ENCODE results near the gene TBPL1. TPM values are rescaled to one million over a fixed set of nuclear protein-coding genes. Genes with fewer than 3 reads are reported as not detected.

Gene TBPL1
- total RNA-seq, 2 experiments from 2014 or later, result 50.9 to 52.2 TPM

DNA sequence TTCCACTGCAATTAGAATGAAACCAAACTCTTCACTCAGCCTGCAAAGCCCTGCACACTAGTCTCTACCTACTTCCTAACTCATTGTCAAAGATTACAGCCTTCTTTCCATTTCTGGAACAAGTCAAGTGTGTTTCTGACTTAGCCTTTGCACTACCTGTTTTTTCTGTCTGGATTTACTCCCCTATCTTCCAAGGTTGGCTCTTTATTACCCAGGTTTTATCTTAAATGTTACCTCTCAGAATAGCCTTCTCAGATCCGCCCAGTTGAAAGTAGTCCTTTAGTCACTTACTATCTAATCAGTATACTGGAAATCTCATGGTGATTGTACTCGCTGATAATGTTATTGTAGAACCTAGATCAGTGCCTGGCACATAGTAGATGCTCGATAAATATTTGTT lies 42.7 kb downstream of the TBPL1 start:
- POLR2A ChIA-PET, result no interaction called here
- CTCF ChIA-PET, result no interaction called here

DNA sequence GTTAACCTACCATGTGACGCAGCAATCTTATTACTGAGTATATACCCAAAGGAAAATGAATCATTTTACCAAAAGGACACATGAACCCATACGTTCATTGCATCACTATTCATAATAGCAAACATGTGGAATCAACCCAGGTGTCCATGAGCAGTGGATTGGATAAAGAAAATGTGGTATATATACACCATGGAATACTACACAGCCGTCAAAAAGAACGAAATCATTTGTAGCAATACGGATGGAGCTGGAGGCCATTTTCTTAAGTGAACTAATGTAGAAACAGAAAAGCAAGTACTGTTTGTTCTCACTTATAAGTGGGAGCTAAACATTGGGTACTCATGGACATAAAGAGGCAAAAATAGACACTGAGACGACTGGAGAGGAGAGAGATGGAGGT lies 44.2 kb downstream of the TBPL1 start:
- POLR2A ChIA-PET, result no interaction called here
- CTCF ChIA-PET, result no interaction called here

DNA sequence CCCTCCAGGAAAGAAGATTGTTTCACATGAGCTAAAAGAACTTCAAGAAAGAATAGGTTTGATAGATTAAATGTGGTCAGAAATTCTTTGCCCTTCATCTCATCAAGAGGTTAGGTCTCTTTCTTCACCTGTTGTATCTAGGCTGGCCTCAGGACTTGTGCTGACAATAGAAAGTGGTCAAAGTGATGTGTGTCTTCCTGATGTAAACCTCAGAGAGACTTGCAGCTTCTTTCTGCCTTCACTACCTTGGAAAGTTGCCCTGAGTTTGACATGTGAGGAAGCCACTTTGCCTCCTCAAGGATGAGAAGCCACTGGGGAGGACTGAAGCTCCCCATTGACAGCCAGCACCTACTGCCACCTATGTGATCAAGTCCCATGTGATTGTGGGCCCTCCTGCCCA lies 46.3 kb downstream of the TBPL1 start:
- POLR2A ChIA-PET, result no interaction called here
- CTCF ChIA-PET, result interaction anchor here (0.6 kb wide), 1 partner anchor 640 kb away, joined by 3 read pairs; no protein-coding TSS in a partner anchor

DNA sequence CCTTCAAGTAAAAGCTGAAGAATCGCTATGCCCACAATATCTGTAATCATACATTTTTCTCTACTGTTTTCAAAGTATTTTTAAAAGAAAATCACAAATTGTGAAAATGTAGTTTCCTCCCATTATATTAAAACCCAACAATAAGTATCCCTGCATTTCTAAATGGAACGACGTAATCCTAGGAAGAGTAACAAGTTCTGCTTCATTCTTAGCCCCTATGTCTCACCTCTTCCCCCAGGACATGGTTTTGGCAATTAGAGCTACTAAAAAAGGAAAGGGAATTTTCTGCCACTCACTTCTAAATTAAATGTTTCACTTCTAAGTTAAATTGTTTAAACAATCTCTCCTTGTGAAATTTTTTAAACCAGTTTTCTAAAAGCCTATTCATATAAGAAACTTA lies 47.4 kb downstream of the TBPL1 start:
- CTCF ChIA-PET, result no interaction called here
- POLR2A ChIA-PET, result no interaction called here

DNA sequence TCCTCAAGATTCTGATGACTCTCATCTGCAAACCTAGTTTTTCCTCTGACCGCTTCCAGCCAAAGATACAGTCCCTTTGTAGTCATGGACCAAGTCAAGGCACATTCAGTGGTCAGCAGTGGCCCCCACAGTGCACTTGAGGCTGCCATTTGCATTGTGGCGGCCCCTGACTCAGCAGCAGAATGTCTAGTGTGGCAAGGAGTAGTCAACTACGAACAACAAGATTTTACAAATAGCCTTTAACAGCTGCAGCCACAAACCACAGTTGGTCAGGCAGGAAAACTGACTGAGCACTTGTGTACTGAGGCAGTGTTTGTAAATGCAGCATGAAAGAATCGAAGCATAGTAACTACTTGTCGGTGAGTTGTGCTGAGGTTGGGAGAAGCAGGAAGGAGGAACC lies 49.8 kb downstream of the TBPL1 start:
- ChIA-PET POLR2A (no interaction called here), CTCF (interaction anchor here (0.6 kb wide), 1 partner anchor 197 kb away, joined by 4 read pairs; no protein-coding TSS in a partner anchor)

DNA sequence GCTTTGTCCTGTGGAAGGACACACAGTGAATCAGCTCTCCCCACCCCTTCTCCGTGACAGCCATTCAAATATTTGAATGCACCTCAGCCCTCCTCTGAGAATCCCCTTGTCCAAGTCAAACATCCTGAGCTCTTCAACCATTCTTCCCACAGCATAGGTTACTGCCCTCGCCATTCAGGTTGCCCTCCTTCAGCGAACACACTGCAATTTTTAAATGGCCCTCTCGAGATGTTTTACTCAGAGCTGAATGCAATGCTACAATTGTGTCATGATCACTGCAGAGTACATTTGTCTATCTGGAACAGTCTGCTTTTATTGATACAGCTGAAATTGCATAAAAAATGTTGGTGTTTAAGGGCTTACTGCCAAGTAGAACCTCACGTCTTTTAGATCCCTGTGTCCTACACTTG lies 50.5 kb downstream of the TBPL1 start:
- POLR2A ChIA-PET, result no interaction called here
- CTCF ChIA-PET, result interaction anchor here (0.6 kb wide), 2 partner anchors 198 to 297 kb away, joined by 4 read pairs; no protein-coding TSS in a partner anchor

DNA sequence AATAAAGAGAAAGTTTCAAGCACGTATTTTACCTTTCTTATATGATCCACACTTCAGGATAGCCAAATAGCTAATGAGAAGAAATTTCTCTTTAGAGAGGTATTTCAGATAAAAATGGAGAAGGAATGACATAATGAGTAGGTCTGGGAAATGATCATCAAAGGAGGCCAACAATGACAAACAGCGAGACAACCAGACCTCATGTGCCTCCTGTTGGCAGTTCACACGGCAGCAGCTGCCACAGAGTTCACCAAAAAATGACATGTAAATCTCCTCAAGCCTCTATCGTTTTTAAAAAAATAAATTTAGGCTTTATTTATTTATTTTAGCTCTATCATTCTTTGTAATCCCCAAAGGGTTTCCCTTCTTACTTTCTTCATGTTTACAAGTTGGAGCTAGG lies 51.7 kb downstream of the TBPL1 start:
- CTCF ChIA-PET, result no interaction called here
- POLR2A ChIA-PET, result no interaction called here

DNA sequence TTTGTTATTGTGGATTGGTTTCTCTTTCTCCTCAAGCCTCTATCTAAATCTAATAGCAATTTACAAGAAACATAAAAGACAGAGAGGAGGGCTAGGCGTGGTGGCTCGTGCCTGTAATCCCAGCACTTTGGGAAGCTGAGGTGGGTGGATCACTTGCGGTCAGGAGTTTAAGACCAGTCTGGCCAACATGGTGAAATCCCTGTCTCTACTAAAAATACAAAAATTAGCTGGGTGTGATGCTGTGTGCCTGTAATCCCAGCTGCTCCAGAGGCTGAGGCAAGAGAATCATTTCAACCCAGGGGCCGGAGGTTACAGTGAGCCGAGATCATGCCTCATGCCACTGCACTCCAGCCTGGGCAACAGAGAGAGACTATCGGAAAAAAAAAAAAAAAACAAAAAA lies 52.8 kb downstream of the TBPL1 start:
- CTCF ChIA-PET, result no interaction called here
- POLR2A ChIA-PET, result no interaction called here

DNA sequence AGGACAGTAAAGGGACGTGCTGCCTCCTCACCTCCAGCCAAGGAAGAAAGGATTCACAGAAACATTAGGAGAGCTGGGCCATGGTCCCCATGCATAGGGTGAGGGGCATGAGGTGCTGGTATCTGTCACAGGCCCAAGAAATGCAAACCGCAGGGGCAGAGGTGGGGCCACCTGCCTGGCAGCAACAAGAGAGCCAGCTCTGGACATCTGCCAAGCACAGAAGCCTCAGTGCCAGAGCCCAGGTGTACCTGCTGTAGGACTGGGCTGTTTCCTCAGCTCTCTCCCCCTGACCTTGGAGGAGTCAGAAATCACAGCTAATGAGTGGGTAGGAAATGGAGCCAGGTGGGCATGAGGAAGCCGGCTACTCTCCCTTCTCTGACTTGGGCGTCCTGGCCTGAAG lies 54.1 kb downstream of the TBPL1 start:
- CTCF ChIA-PET, result no interaction called here

DNA sequence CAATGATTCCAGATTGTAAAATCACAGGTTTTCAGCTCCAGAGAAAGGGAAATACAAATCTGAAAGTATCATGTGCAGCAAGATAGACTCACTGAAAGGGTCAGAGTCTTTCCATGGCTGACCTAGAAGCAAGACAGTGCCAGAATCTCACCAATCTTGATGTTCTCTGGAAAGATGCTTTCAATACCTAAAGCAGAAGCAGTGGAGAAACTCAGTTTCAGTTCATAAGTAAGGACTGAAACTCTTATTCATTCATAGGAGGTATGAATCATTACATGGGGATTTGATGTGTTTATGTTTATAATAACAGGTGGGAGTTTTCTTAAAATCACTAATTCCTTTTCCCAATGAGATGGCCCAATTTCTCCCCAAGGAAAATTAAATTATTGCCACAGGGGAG lies 56.9 kb downstream of the TBPL1 start:
- POLR2A ChIA-PET, result no interaction called here
- CTCF ChIA-PET, result no interaction called here

More for the DNA sequence above, 54.1 kb downstream of the TBPL1 start:
- POLR2A ChIA-PET, result no interaction called here

DNA sequence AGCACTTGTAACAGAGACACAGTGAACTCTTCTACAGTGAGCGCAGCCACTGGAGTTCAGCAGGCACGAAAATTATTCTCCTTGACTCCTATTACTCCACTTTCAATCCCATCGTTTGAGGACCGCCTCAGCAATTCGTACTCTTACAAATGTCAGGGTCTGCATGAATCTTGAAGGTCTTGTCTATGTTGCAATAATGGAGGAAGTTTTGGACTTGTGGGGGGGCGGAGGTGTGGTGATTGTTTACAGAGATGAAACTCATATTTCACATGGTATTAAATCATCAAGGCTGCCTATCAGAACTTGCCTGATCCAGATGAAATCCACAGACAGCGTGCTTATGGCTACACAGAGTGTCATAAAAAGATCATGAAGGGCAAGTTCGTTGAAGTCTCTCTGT lies 57.4 kb downstream of the TBPL1 start:
- POLR2A ChIA-PET, result no interaction called here

DNA sequence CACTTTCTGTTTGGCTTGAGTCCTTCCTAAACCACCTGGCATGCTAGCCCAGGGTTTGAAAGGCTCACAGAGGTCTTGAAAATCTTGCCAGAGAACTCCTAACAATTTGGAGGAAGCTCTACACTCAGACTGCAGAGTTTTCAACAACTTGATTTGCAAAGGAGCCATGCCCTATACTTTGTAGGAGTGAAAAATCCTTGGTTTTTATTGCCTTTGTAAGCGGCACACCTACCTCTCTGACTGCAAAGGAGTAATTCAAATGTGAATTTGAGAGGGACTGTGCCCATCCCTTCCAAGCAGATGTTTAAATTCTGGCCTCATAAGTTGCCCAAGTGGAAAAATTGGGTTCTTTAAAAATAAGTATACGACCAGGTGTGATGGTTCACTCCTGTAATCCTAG lies 58.0 kb downstream of the TBPL1 start:
- ChIA-PET CTCF (no interaction called here), POLR2A (no interaction called here)

More for the DNA sequence above, 57.4 kb downstream of the TBPL1 start:
- CTCF ChIA-PET, result no interaction called here

DNA sequence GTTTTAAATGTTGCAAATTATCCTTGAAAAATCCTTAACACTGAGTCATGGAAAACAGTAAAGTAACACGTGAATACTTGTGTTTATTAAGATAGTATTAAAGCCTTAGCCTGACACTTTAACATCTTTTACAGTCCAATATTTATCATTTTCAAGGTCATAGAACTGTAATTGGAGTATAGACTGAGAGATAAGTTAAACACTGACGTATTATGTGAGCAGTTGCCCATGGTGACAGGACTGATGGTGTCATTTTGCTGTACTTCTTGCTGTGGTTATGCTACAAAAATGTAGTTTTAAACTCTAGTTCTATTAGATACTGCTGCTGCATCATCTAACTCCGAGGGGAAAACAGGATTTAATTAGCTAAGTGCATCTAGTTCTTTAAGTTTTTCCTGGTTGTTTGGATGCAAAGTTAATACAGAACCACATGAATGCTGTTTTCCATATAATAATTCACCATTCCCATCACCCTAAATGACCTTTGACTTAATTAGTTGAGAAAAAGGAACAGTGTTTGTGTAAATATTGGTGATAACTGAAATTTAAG lies 61.6 kb downstream of the TBPL1 start:
- POLR2A ChIA-PET, result interaction anchor here (0.6 kb wide), 1 partner anchor 74 kb away, joined by 3 read pairs; no protein-coding TSS in a partner anchor

DNA sequence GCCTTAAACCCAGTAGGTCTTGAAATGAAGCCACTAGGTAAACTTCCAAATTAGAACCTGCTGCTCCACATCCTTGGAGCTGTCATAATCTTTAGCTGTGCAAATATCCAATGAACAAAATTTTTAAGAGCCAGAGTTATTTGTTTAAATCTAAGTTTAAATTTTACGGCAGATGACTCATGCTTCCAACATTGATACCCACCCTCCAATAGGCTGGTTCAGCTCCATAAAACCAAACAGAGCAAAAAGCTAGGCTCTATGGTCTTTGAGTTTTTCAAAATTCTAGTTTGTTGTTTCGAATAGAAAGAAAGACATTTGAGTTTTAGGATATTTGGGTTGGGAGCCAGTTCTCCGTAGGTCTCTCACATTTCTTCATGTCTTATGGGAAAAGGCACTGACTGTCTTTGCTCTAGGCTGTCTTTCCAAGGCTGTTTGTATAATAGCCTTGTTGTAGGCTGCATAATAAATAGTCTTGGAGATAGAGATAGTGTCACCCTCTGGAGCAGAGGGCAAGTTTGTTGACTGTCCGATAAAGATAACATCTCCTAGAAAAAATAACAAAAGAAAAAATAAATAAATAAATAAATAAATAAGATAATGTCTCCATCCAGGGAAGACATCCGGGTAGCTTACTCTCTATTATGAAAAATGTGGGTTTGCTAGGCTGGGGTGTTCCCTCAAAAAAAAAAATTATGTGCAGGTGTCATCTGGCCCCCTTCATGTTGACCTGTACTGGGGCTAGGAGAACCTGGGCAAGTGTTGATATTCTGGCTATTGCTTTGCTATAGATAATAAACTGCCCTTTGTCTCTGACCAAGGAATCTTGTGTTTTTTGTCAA lies 62.9 kb downstream of the TBPL1 start:
- POLR2A ChIA-PET, result no interaction called here

More for the DNA sequence above, 61.6 kb downstream of the TBPL1 start:
- CTCF ChIA-PET, result no interaction called here

DNA sequence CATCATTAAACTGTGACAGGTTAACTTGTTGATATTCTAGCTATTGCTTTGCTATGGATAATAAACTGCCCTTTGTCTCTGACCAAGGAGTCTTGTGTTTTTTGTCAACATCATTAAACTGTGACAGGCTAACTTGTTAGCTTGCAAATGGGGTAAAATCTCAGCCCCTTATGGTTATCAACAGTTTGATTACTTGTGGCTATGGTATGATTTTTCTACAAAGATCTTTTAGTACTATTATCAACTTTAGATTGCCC lies 63.5 kb downstream of the TBPL1 start:
- CTCF ChIA-PET, result no interaction called here
- POLR2A ChIA-PET, result no interaction called here

More for the DNA sequence above, 62.9 kb downstream of the TBPL1 start:
- CTCF ChIA-PET, result no interaction called here

DNA sequence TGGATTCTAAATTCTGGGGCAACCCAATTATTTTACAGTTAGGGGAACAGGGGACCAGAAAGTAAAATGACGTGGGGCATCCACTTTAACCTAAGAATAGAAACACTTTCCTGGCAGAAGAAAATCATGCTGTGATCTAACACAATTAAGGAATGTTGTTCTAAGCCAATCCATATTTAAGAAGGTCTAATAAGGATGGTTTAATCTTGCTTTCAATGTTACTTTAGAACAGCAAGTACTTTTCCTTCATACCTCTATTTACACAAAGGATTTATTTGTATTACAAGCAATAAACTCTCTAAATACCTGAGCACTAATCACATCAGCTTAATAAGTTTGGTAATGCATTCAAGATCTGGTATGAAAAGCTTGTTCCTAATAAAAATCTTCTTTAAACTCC lies 67.0 kb downstream of the TBPL1 start:
- ChIA-PET CTCF (no interaction called here), POLR2A (no interaction called here)

DNA sequence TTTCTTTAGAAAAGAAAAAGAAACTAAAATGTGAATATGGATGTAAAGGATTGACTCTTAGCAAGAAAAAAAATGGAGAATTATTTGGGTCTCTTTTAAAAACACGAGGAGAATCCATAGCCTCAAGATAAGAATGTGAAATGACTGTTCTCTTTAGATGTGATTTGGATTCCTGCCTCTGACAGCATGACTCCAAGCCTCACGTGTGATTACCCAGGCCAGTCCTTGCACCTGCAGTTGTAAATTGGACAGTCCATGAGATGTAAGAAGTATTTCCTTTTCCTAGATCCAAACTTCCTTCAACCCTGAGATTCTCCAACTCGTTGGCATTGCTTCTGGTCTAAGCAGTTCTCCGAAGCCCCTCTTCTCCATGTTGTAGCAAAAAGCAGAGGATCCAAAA lies 67.5 kb downstream of the TBPL1 start:
- CTCF ChIA-PET, result no interaction called here
- POLR2A ChIA-PET, result no interaction called here

DNA sequence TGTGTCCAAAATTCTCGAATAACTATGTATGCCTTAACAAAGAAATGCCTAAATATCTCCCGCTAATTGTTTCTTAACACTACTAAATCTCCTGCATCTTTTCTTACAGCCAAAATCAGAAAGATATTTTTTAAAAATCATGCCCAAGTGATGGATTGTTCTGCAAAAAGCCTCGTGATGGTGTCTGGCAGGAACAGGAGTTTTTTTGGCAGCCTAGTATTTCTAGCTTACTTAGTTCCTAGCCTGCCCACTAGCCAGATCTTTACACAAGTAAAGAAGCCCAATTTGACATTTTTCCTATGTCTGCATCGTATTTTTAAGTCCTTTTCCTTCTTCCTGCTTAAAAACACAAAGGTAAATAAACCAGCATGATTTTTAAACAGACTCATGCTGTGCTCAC lies 67.9 kb downstream of the TBPL1 start:
- CTCF ChIA-PET, result no interaction called here

DNA sequence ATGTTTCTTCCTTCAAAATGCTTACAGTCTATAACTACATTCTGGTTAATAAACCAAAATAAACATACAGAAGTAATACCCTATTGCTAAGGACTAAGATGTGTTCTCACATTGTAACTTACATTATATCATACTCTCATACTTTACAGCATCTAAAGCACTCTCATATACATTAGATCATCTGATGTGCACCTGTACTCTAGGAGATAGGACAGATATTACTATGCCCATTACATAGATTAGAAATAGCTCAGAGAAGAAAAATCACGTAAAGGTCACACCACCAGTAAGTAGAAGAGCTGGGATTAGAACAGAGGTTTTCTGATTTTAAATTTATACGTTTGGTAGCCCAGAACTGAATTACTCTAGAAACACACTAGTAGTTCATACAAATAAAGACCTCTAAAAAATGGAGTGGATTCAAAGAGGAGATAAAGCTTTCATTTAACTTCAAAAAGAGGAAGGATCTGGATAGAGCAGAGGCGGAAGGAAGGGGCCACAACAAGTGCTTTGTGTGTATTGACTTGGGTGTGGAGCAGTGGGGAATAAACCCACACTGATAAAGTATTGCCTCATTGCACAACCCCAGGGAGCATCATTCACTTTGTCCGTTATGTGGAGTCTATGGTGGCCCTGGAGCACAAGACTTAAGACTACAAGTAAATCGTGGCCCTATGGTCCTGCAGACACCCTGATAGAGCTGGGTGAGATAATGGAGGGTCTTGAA lies 68.5 kb downstream of the TBPL1 start:
- CTCF ChIA-PET, result no interaction called here
- POLR2A ChIA-PET, result no interaction called here

More for the DNA sequence above, 67.9 kb downstream of the TBPL1 start:
- POLR2A ChIA-PET, result no interaction called here

DNA sequence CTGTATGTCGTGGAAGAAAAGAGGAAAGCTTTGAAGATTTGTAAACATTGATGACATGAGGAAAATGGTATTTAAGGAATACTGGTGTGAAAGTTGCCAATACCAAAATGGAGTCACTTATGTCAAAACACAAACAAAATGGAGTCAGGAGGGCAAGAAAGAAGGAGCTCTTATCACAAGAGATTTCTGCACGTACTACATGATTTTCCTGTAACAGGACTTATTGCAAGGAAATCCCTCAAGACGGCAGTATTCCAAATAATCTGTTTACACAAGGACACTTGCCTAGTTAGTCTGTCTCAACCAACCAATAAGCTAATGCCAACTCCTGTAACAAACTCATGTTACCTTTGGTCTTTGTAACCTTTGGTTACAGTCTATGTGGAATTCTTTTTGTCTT lies 69.6 kb downstream of the TBPL1 start:
- ChIA-PET CTCF (no interaction called here), POLR2A (no interaction called here)

DNA sequence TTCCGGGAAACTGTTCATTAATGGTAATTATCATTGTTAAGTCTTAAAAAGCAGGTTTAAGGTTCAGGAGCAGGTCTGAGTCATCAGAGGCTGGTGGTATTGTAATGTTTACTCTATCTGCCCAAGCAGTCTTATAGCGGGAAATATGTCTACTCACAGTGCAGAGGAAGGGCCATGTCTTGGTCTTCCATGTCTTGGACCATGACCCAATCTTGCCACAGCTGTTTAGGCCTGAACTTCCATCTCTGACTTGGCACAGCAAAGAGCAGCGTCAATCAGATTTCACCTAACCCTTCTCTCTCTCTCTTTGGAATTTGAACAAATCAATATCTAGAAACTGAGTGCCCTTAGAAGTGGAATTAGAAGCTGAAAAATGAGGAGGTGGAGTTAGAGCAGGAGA lies 73.6 kb downstream of the TBPL1 start:
- ChIA-PET CTCF (interaction anchor here (0.7 kb wide), 1 partner anchor 9 kb away, joined by 3 read pairs; no protein-coding TSS in a partner anchor), POLR2A (no interaction called here)
